HG02623 (cell line): ENCODE results near the gene TMEM82.

Experiments
- ATAC-seq: cut with Tn5 transposase; IDR thresholded peaks from one replicate; pipeline ENCODE4 v1.9.1; 2021; ENCODE audit warnings: moderate library complexity; ENCODE audit not compliant: unreplicated experiment

Gene TMEM82

DNA sequence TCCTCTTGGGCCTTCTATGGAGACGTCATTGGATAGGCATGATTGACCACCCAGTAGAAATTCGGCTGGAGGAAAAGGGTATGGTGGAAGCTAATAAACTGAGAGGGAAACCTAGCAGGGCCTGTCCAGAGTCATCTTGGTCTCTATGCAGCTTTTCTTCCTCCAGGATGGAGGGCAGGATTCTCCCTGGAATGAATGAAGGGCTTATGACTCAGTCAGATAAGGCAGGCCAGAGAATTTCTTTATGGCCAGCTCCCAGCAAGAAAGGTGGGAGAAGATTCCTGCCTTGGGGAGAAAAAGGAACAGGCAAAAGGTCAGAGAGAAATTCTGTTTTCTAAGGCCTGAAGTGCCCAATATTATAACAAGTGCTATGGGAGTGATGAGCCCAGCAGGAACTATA lies 33.4 kb downstream of the TMEM82 start:
- no peak for ATAC-seq

DNA sequence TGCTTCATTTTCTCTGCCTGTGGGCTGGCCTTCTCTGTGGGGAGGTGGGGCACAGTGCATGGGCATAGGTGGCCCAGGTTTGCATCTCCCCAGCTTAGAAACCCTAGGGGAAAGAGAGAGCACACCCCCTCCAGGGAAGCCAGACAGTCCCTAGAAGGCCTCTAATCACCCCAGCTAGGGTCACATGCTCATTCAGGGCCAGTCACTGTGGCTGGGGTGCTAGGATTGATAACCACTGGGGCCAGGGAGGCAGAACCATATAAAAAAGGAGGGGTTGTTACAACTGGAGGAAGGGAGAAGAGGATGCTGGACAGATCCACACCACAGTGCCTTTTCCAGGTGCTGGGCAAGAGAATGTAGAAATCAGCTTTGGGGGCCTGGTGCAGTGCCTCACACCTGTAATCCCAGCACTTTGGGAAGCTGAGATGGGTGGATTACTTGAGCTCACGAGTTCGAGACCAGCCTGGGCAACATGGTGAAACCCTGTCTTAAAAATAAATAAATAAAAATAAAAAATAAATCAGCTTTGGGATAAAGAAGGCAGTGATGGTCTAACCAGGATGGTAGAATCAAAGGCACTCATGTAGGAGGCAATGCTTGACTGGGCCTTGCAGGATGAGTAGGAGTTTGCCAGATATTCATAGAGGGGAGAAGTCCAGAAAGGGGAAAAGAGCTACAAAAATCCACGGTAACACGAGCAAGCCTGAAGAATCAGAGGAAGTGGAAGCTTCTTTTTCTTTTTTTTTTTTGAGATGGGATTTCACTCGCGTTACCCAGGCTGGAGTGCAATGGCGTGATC lies 35.8 kb downstream of the TMEM82 start:
- no peak for ATAC-seq

DNA sequence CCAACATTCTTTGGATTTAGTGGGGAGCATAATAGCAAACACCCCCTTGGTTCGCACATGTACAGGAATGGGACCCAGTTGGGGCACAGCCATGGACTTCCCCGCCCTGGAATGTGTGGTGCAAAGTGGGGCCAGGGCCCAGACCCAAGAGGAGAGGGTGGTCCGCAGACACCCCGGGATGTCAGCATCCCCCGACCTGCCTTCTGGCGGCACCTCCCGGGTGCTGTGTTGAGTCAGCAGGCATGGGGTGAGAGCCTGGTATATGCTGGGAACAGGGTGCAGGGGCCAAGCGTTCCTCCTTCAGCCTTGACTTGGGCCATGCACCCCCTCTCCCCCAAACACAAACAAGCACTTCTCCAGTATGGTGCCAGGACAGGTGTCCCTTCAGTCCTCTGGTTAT lies 43.4 kb downstream of the TMEM82 start:
- no peak for ATAC-seq

DNA sequence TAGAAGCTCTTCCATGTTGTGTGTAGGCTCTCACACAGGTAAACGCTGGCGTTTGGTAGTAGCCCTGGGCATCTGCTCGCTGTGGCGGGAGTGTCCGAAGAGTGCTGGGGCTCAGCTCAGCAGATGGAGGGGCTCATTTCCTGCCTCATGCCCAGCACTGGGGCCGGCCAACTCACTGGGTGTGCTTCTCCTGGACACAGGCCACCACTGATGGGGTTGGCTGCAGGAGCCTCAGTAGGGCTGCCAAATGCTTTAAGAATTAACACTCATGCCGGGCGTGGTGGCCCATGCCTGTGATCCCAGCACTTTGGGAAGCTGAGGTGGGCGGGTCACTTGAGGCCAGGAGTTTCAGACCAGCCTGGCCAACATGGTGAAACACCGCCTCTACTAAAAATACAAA lies 44.3 kb downstream of the TMEM82 start:
- ATAC-seq = no peak

DNA sequence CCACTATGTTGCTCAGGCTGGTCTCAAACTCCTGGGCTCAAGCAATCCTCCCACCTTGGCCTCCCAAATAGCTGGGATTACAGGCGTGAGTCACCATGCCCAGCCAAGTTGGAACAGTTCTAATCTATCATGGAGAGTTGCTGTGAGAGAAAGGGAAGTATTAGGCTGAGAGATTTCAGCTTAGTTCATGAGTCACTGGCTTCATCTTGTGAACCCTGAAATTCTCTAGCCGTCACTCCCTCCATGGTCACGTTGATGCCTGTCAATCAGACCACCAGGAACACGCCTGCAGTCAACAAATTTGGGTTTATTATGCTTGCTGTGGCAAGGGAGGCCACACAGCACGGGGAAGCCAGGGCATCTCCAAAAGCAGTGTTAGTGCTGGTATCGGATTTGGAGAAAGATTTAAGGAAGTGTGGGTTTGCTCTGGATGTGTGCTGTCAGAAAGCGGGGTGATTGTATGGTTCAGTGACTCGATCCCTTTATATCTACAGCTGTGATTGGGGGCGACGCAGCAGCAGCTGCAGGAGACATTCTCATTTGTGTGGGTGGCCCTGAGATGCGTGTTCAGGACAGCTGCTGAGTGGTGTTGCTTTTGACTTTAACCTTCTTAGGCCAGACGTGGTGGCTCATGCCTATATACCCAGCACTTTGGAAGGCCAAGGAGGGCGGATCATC lies 46.5 kb downstream of the TMEM82 start:
- no peak for ATAC-seq

DNA sequence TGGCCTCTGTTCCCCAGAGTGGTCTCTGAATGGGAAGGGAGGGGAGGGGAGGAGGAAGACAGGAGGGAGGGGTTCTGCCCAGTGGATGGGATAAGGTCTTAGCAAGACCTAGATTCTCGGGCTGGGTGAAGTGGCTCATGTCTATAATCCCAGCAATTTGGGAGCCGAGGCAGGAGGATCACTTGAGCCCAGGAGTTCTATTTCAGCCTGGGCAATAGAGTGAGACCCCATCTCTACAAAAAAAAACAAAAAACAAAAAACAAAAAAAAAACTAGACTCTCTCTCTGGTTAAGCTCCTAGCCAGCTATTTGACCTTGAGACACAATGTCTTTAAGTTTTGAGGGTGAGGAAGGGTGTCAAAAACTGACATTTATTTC lies 53.8 kb downstream of the TMEM82 start:
- ATAC-seq = no peak
